Skeletal muscle tissue (tissue), 4 donors: Measurements from ENCODE around the gene EXOC7. TPM values are rescaled to one million over a fixed set of nuclear protein-coding genes. Genes with fewer than 3 reads are reported as not detected.

Source experiments
- H3K27ac ChIP-seq: one replicate; pipeline ENCODE4 v1.7.0; 2013; ENCODE audit warnings: mild to moderate bottlenecking, low read depth, low read length, inconsistent platforms
- H3K27me3 ChIP-seq, 3 donors: one replicate each; pipeline ENCODE4 v1.7.0; 2013; ENCODE audit warnings: low read length in 3 of 3; ENCODE audit not compliant: control insufficient read depth in 3 of 3, insufficient read depth in 3 of 3
- H3K36me3 ChIP-seq, 3 donors: one replicate each; pipeline ENCODE4 v1.7.0; 2013; ENCODE audit warnings: low read length in 3 of 3; ENCODE audit not compliant: control insufficient read depth in 3 of 3, insufficient read depth in 3 of 3
- H3K4me1 ChIP-seq, 3 donors: one replicate each; pipeline ENCODE4 v1.7.0; 2013; ENCODE audit warnings: low read length in 3 of 3, mild to moderate bottlenecking in 3 of 3; ENCODE audit not compliant: control insufficient read depth in 3 of 3, insufficient read depth in 3 of 3
- H3K4me3 ChIP-seq, 3 donors: one replicate each; pipeline ENCODE4 v1.7.0; 2013; ENCODE audit warnings: low read length in 3 of 3
- H3K9ac ChIP-seq, 3 donors: one replicate each; pipeline ENCODE4 v1.7.0; 2013; ENCODE audit warnings: low read length in 3 of 3, mild to moderate bottlenecking in 3 of 3, moderate library complexity in 2 of 3, low read depth in 1 of 3
- H3K9me3 ChIP-seq, 3 donors: one replicate each; pipeline ENCODE4 v1.7.0; 2013; ENCODE audit warnings: low read length in 3 of 3; ENCODE audit not compliant: control insufficient read depth in 3 of 3
- total RNA-seq: library from RNA; depleted of rRNA; stranded (reverse); fragments of >200 nt; gene quantifications from one replicate; pipeline ENCODE4 v1.2.3, GENCODE V29; 2014
- donor health status: Osteomylitis.

The EXOC7 gene
- total RNA-seq, 1 donor from 2014 or later = 54.8 TPM

- peaks cover 57 to 60% (median 60%) of the 10 kb centered on the region in 3 donors for H3K27me3 ChIP-seq
- H3K27ac ChIP-seq = no peak overlapping the region
- no peaks in the 10 kb centered on the region for H3K9me3 ChIP-seq
- H3K36me3 ChIP-seq = no peaks in the 10 kb centered on the region
- H3K9ac ChIP-seq = no peak overlapping the region
- H3K4me1 ChIP-seq = peaks cover 10 to 22% (median 21%) of the 10 kb centered on the region in 3 donors
- no peak overlapping the region for H3K4me3 ChIP-seq
These were observed 35.5 kb upstream of the EXOC7 start for GRCh38 chr17:76138896-76139752.

- Histone ChIP-seq H3K36me3 (no peaks in the 10 kb centered on the region), H3K27me3 (peaks cover 62 to 65% (median 63%) of the 10 kb centered on the region in 3 donors), H3K9me3 (no peaks in the 10 kb centered on the region), H3K4me3 (no peak overlapping the region), H3K4me1 (peaks cover 10 to 22% (median 18%) of the 10 kb centered on the region in 3 donors), H3K9ac (no peak overlapping the region), H3K27ac (no peak overlapping the region)
These were observed 34.8 kb upstream of the EXOC7 start for GRCh38 chr17:76138234-76138895.

GRCh38 chr17:76137351-76138233 lies 34.0 kb upstream of the EXOC7 start:
- Histone ChIP-seq H3K27me3 (peaks cover 69 to 71% (median 70%) of the 10 kb centered on the region in 3 donors), H3K9ac (no peak overlapping the region), H3K27ac (no peak overlapping the region), H3K4me3 (no peak overlapping the region), H3K9me3 (no peaks in the 10 kb centered on the region), H3K36me3 (no peaks in the 10 kb centered on the region), H3K4me1 (peaks cover 10 to 21% (median 18%) of the 10 kb centered on the region in 3 donors)

- Histone ChIP-seq H3K9me3 (no peaks in the 10 kb centered on the region), H3K4me1 (peaks cover 10 to 18% (median 14%) of the 10 kb centered on the region in 3 donors), H3K4me3 (no peak overlapping the region), H3K27ac (no peak overlapping the region), H3K9ac (no peak overlapping the region), H3K36me3 (no peaks in the 10 kb centered on the region), H3K27me3 (peaks cover 72 to 75% (median 74%) of the 10 kb centered on the region in 3 donors)
These were observed 33.4 kb upstream of the EXOC7 start for GRCh38 chr17:76137001-76137350.

- Histone ChIP-seq H3K4me1 (peaks cover 6 to 15% (median 9%) of the 10 kb centered on the region in 3 donors), H3K9ac (no peak overlapping the region), H3K27me3 (peaks cover 75 to 80% (median 79%) of the 10 kb centered on the region in 3 donors), H3K9me3 (no peaks in the 10 kb centered on the region), H3K4me3 (no peak overlapping the region), H3K36me3 (no peaks in the 10 kb centered on the region), H3K27ac (no peak overlapping the region)
These were observed 32.9 kb upstream of the EXOC7 start for GRCh38 chr17:76136276-76137000.

- Histone ChIP-seq H3K9ac (no peak overlapping the region), H3K4me3 (no peak overlapping the region), H3K4me1 (peaks cover 5 to 11% (median 6%) of the 10 kb centered on the region in 3 donors), H3K9me3 (no peaks in the 10 kb centered on the region), H3K36me3 (no peaks in the 10 kb centered on the region), H3K27me3 (peaks cover 74 to 85% (median 82%) of the 10 kb centered on the region in 3 donors), H3K27ac (no peak overlapping the region)
These were observed 32.2 kb upstream of the EXOC7 start for GRCh38 chr17:76135810-76136188.

GRCh38 chr17:76134911-76135809 lies 31.6 kb upstream of the EXOC7 start:
- Histone ChIP-seq H3K27me3 (peaks cover 68 to 89% (median 76%) of the 10 kb centered on the region in 3 donors), H3K4me3 (no peak overlapping the region), H3K4me1 (peaks cover 2 to 8% (median 6%) of the 10 kb centered on the region in 3 donors), H3K36me3 (no peaks in the 10 kb centered on the region), H3K27ac (no peak overlapping the region), H3K9me3 (no peaks in the 10 kb centered on the region), H3K9ac (no peak overlapping the region)

GRCh38 chr17:76132574-76133338 lies 29.2 kb upstream of the EXOC7 start:
- H3K27me3 ChIP-seq = peaks cover 46 to 68% (median 52%) of the 10 kb centered on the region in 3 donors
- no peak overlapping the region for H3K4me3 ChIP-seq
- H3K36me3 ChIP-seq = no peaks in the 10 kb centered on the region
- no peak overlapping the region for H3K27ac ChIP-seq
- H3K9ac ChIP-seq = no peak overlapping the region
- H3K4me1 ChIP-seq = peaks cover 0 to under 1% (median 0%) of the 10 kb centered on the region in 3 donors
- H3K9me3 ChIP-seq = no peaks in the 10 kb centered on the region
